ENCODE measurements around the gene DNAH9.

DNAH9 gene

DNA sequence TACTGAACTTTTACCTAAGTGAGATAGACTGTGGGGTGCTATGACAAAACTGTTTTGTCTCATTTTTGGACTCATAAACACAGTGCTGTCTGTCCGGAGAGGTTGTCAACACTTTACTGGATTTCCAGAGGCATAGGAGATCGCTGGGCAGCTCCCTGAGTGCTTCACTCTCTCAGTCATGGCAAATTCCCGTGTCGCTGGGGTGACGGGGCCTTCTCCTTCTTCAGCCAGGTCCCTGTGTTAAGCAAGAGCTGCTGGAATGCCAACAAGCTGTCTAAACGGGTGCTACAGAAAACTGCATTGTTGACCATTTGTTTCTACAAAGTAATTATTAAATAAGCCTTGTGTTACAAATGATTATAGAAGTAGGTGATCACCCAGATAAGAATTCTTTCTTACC, 141.6 kb downstream of the DNAH9 start:
- DNase-seq (ENCODE audit: low read depth, low spot score): no peak

DNA sequence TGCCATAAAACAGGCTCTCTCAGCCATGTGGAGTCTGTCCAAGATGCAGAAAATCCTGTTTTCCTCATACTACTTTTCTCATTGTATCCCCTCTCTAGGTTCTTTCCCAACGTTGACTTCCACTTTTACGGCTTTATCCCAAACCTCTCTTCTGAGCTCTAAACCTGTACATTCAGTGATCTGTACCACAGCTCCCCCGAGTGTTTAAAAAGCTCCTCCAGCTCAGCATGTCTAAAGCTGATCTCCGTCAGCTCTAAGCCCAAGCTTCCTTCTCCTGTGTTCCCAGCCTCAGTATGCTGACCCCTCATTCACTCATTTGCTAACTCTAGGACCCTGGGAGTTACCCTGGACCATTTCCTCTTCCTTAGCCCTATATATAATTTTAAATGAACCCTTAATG, 144.6 kb downstream of the DNAH9 start:
- DNase-seq (ENCODE audit: low read depth, low spot score): no peak

DNA sequence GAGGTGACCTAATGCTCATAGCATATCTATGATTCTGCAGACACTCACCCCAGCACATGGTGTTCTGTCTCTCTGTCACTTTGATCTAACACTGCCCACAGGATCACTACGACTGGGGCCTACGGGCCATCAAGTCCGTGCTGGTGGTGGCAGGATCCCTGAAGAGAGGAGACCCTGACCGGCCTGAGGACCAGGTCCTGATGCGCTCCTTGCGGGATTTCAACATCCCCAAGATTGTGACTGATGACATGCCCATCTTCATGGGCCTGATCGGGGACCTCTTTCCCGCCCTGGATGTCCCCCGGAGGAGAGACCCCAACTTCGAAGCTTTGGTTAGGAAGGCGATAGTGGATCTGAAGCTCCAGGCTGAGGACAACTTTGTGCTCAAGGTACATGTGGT, 146.4 kb downstream of the DNAH9 start:
- no peak for DNase-seq (ENCODE audit: low read depth, low spot score)

DNA sequence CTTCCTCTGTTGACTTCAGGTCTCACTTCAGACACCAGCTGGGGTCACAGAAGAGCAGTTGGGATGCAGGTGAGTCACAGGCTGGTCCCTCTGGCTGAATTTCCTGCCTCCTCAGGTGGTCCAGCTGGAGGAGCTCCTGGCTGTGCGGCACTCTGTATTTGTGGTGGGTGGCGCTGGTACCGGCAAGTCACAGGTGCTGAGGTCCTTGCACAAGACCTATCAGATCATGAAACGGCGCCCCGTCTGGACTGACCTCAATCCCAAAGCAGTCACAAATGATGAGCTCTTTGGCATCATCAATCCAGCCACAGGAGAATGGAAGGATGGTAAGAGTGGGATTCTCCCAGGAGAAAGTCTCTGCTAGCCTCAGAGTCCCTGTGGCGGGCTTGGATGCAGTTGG, 149.2 kb downstream of the DNAH9 start:
- no peak for DNase-seq (ENCODE audit: low read depth, low spot score)

DNA sequence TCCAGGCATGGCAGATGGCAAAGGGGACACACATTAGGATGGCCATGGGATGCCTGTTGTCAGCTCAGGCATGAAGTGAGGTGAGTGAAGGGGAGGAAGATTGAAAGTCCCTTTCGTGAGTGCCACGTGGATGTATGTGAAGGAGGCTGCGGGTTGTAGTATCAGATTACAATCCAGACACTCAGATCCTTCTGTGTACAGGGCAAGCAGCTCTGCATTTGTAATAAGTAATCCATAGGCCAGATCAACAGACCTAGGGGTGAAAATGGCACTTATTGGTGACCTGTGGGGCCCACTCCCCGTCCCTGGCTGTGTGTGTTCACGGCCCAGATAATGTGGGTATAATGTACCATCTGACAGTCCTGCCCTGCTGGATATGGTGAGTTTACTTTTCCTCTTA, 159.5 kb downstream of the DNAH9 start:
- DNase-seq (ENCODE audit: low read depth, low spot score): no peak

DNA sequence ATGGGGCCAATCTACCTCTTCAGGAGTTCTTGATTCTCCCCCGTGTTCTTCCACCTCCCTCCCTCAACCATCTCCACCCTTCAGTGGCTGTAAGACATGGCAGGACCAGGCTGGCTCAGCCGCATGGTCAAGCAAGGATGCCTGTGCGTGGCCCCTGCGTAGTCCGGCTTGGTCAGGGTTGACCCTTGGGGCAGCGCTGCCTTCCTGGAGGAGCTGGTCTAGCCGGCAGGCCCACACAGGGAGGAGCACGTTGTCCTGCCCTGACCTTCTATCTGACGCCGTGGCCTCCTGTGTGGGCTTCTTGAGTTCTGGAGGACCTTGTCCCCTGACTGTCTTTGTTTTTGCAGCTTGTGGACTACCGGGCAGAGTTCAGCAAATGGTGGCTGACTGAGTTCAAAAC, 169.8 kb downstream of the DNAH9 start:
- no peak for DNase-seq (ENCODE audit: low read depth, low spot score)

DNA sequence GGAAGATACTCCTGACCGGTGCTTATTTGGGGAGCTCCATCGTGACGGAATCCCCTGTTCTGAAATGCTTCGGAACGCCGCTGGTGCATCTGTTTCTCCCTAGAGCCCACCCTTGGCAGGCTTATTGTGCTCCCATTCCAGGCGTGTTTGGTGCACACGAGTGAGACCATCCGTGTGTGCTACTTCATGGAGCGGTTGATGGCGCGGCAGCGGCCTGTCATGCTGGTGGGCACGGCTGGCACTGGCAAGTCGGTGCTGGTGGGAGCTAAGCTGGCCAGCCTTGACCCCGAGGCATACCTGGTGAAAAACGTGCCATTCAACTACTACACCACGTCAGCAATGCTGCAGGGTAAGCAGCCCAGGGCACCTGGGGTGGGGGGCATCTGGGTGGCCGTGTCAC, 170.7 kb downstream of the DNAH9 start:
- no peak for DNase-seq (ENCODE audit: low read depth, low spot score)

DNA sequence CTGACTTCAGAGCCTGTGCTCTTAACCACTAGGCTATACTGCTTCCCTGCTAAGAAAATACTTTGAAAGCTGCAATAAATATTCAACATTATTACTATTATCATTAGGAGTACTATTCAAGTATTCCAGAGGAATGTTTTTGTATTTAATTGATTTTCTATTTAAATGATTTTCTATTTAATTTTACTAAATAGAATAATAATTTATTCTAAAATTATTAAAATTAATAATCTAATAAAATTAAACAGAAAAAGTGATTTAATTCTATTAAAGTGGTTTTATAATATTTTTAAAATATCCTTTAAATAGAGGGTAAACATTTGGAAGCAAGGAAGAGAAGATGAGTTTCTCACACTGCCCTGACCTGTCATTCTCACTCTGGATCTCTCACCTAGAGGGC, 173.8 kb downstream of the DNAH9 start:
- no peak for DNase-seq (ENCODE audit: low read depth, low spot score)

DNA sequence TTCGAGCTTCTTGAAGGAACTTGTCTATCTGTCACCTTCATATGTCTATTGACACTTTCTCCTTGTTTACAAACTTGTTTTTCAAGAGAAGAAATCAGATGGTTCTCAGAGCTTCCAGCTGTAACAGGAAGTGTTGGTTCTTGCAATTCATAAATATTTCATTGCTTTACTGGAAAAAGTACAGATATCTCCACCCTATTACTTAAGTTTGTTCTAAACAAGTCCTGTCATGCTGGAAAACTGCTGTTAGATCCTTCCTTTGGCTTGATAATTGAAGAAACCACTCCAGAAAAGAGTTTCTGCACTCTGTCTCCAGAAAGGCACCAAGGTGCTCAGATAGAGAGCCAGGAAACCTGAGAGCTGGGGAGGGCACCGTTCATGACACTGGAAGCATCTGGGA, 181.6 kb downstream of the DNAH9 start:
- DNase-seq (ENCODE audit: low read depth, low spot score): no peak

DNA sequence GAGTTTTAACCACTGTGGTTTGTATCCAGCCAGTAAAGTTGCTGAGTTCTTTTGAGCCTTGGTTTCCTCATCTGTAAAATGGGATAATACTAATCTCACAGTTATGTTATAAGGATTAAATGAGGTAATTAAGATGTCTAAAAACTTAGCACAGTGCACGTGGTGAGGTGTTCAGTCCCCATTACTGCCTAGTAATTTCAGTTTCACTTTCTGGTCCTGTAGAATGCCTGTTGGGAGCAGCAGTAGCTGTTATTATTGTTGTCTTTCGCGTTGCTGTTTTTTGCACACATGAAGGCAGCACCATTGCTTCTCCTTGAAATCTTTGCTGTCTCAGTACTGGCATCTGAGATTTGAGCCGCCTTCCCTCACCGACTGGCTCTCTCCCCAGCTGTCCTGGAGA, 182.4 kb downstream of the DNAH9 start:
- DNase-seq (ENCODE audit: low read depth, low spot score): no peak

DNA sequence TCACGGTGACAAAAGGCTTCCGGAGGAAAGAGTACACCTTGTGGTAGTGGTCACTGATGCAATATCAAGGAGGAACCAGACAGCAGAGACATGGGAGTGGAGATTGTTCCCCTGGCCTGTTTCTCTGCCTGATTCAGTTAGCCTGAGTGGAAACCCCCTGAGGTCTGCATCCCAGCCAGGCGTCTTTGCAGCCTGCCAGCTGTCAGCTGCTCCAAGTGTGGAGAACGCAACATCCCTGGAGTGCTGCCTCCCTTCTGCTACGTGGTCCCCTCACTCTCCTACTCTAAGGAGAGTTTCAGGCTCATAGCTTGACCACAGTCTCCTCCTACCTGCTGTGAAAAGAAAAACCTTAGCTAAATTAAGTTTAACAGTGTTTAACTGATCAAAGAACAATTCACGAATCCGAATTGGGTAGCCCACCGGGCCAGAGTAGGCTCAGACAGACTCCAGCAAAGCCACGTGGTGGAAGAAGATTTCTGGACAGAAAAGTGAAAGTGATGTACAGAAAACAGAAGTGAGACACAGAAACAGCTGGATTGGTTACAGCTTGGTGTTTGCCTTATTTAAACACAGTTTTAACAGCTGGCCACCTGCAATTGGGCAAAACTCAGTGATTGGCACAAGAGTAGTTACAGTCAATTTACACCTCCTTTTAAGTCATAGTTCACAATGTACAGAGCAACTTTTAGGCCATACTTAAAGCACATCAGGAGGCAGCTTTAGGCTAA, 188.6 kb downstream of the DNAH9 start:
- DNase-seq (ENCODE audit: low read depth, low spot score): no peak

DNA sequence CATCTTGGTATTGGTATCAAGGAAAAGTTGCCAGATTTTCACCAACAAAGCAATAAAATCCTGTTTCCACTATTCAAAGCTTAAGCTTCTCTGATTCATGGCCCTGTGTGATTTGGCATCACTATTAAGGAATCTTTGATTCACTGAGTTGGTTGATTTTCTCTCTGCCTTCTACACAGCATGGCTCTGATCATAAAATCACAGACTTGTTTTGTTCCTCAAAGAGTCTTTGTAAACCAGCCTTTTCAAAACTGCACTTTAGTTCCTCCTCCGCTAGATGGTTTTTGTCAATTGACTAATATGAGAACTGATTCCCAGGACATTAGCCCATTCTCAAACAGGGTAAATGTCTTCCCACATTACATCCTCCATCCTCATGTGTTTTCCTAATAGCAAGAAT, 197.6 kb downstream of the DNAH9 start:
- DNase-seq (ENCODE audit: low read depth, low spot score): no peak

DNA sequence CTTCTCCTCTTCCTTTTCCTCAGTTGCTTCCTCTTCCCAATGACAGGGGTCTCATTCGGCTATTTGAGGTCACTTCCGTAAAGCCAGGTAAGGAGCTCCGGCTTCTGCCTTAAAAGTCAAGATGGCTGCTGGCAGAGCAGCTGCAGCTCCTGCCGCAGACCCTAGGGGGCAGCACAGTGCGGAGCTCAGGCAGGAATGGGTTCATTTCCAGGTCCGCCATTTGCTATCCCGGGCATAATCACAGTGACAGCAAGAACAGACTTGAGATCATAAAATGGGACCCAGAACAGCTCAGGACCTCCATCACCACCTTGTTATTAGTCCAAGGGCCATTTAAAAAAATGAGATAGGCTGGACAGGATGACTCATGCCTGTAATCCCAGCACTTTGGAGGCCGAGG, 199.5 kb downstream of the DNAH9 start:
- no peak for DNase-seq (ENCODE audit: low read depth, low spot score)

DNA sequence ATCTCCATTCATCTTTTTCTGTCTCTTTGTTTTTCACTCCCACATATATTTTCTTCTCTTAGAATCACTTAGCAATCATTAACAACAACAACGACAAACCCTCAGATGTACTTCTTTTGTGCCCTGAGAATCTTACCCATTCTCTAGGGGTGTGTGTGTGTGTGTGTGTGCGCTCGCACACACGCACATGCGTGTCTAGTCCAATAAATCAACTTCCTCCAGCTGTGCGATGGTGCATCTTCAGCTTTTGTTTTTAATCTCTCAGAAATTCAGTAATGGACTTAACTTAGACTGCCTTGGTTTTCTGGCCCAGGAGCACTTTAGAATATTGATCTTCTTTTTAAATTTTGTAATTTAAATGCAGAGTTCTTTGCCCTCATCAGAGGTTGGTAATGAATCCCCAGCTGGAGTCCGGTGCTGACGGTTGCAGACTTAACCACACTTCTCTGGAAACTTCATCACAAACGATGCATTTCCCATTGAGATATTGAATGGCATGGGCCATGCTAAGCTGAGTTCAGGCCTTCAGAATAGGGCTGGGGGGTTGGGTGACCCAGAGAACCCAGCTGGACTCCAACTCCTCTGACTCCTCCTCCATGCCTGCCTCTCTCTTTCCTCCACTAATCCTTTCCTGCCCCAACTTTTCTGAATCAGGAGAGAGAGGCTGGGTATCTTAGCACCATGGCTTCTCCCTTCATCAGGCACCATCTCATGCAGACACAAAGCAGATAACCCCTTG, 205.1 kb downstream of the DNAH9 start:
- DNase-seq (ENCODE audit: low read depth, low spot score): no peak

DNA sequence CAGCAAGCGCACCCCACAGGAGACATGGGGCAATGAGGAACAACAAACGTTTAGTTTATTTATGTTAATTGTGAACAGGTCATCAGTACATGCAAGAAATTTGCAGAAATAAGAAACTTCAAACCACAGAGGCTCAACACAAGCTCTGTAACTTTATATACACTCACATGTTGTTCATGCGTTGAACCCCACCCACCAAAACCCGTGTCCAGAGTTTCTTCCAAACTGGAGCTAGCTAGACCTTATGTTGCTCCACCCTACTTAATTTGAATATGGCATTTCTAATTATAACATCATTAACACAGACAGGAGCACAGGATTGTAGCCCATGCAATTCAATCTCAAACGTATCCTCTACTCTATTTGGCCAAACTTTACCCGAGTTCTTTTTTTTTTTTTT, 206.9 kb downstream of the DNAH9 start:
- DNase-seq (ENCODE audit: low read depth, low spot score): no peak

DNA sequence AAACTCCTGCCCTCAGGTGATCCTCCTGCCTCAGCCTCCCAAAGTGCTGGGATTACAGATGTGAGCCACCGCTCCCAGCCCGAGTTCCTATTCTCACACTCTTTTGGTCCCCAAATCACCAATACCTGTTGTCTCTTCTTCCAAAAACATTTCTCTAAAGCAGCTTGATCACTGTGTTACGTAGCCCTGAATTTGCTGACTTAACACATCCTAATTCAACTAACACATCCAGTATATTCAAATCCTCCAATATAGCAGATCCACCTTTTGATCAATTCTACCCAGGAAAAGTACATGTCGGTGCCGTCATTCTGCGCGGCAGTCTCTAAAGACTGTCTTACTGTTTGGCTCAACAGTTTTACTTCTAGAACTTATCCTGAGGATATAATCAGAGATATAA, 207.7 kb downstream of the DNAH9 start:
- no peak for DNase-seq (ENCODE audit: low read depth, low spot score)

DNA sequence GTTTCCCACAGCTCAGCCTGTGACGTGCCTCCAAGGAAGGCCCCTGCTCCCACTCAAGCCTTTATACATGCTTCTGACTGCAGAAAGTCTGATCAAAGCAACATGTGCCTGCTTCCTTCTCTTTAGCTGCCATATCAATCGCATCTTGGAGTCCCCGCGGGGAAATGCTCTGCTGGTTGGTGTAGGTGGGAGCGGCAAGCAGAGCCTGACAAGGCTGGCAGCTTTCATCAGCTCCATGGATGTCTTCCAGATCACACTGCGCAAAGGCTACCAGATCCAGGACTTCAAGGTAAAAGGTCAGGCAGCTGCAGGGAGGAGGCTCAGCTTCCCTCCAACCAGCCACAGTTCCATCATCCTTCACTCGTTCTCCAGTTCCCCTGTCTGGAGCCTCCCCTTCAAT, 209.3 kb downstream of the DNAH9 start:
- DNase-seq (ENCODE audit: low read depth, low spot score): no peak

DNA sequence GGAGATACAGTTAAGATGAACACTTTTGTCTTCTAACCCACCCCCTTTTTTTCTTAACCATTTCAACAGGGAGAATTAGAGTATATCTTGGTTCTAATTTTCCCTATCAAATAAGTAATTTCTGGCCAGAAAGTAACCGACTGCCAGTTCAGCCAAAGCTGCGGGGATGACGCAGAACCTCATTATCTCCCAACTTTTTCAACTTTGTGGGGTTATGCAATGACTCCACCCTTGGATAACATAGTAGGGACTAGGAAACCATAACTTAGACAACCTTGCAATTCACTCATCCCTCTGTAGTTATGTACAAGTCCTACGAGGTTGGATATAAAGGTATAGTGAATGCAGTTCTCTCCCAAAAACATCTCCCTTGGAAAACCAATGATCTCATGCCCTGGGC, 215.0 kb downstream of the DNAH9 start:
- no peak for DNase-seq (ENCODE audit: low read depth, low spot score)

DNA sequence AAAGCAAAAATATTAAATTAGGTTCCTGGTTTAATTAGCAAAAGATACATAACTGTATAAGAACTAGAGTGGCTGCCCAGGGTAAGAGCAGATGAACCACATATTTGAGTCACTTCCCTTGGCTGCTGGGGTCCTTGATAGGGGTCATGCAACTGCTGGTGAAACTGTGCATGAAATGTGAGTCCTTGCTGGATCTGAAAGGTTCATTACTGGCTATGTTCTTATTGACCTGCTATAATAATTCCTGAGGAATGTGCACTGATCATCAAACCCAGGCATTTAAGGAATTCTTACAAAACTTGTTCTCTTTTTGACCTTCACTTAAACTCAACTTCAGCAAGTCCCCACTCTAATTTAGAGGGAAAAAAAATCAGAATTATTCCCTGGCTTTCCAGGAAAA, 215.6 kb downstream of the DNAH9 start:
- no peak for DNase-seq (ENCODE audit: low read depth, low spot score)

DNA sequence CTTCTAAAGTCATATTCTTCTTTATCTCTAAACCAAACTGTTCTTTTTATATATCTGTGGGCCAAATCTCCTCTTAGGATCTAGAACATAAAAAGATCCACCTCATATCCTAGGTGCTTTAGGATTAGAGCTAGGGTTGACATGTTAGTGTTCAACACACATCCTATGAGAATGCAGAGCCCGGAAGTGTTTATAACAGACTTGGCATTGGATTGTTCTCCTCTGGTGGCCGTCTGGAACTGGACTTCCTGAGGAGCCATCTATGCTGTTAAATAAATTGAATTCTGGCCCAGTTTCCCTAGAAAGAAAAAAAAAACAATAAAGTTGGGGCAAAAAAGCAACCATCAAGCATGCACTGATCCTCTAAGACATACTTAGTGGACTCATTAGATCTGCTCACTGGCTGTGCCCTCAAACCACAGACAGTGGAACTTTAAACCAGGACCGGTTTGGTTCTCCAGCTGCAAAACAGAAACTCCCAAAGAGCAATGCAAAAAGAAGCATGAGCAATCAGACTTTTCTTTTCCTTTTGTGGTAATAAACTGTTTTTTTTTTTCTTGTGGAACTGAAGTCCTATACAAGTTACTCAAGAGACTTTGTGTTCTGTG, 216.5 kb downstream of the DNAH9 start:
- DNase-seq (ENCODE audit: low read depth, low spot score): no peak

DNA sequence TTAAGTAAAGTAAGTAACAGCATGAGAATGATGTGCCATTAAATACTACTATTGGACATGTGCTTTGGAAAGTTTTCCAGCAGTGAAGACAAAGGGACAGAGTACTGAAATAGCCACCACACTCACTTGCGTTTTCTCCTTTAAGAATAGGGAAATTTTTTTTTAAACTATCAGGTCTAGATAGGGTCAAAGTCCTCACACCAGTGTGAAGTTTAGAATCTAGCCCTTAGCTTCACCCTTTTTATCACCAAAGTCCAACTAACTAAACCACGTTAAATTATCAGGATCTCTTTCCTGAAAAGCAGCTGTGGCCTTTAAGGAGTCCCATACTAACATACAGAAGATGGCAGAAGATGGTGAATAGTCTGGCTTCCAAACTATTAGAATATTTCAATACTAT, 218.1 kb downstream of the DNAH9 start:
- no peak for DNase-seq (ENCODE audit: low read depth, low spot score)

DNA sequence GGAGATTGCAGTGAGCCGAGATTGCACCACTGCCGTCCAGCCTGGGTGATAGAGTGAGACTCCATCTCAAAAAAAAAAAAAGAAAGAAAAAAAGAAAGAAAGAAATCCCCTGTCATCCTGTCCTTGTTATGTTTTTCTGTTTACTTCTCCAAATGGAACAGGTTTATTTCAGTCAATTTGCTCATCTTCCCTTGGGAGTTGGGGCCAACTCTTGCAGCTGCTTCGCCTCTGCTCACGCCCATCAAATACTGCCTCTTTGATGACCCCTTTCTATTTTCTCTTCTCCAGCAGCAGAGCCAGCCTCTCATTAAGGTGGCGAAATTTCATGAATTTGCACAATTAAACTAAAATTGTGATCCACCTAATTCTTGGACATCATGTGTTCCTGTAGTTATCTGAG, 225.6 kb downstream of the DNAH9 start:
- DNase-seq (ENCODE audit: low read depth, low spot score): no peak

DNA sequence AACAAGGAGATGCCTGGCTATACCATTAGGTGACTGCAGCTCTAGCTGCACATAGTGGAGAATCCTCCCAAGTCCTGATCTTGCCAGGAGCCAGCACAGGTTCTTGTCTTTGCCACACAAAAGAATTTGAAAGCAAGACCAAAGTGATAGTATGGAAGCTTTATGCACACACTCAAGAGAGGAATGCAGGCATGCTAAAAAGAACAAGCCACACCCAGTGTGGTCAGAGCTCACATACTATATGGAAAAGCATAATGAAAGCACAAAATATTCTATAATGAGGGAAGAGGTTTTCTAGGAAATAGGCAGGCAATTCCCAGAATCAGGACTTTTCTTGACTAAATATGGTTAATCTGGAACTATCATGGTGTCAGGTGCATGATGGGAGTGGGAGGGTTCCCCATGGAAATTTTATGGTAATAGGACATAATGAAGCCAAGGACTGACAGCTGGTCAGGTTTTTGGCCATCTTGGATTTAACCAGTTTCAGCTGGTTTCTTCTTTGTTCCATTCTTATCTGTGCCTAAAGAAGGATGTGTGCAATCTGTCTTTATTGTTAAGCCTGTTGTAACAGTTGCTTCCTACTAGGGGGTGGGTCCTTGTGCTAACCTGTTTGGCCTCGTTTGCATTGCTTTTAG, 227.4 kb downstream of the DNAH9 start:
- DNase-seq (ENCODE audit: low read depth, low spot score): no peak
